ENCODE results near the gene DNAJB14. TPM values are rescaled to one million over a fixed set of nuclear protein-coding genes. Genes with fewer than 3 reads are reported as not detected.

The DNAJB14 gene
- total RNA-seq: 14.5 and 15.1 TPM in 2 replicates

DNA sequence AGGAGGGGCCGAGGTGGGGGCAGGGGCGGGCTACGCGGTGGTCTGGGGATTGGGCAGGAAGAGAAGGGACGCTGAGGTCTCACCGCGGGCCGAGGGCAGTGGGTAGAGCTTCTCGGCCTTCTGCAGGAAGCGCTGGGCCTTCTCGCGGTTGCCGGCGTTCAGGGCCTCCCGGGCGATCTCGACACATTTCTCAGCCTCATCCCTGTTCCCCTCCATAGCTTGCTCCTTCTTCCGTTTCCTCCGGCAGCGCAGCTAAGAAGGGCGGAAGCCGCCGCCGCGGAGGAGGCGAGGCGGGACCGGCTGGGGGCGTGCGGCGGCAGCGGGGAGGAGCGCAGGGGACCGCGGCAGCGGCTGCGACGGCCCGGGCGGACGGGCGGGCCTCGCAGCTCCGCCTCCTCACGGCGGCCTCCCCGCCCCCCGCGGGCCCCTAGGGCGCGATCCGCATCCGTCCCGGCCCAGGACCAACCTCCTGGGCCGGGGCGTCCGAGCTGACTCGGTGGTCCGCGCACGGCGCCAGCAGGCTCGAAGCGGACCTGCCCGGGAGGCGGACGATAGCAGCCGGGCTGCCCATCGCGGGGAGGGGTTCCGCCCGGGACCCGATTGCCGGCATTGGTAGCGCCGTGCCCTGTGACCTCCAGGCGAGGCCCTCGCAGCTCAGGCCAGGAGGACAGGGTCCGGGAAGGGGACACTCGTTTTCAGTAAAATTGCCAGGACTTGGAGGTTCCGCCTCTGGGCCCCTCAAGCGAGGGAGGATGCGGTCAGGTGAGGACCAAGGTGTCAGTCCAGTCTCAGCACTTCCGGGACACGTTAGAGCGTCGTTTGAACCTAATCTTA is at the start of gene DNAJB14:
TSS of gene DNAJB14 (minus strand) at position 263 of the 834 bp plus-strand sequence. CDS start at position 216, 47 bp downstream.
- DNase-seq (ENCODE audit: low read depth): no peak
- TF ChIP-seq, protein P1, sequence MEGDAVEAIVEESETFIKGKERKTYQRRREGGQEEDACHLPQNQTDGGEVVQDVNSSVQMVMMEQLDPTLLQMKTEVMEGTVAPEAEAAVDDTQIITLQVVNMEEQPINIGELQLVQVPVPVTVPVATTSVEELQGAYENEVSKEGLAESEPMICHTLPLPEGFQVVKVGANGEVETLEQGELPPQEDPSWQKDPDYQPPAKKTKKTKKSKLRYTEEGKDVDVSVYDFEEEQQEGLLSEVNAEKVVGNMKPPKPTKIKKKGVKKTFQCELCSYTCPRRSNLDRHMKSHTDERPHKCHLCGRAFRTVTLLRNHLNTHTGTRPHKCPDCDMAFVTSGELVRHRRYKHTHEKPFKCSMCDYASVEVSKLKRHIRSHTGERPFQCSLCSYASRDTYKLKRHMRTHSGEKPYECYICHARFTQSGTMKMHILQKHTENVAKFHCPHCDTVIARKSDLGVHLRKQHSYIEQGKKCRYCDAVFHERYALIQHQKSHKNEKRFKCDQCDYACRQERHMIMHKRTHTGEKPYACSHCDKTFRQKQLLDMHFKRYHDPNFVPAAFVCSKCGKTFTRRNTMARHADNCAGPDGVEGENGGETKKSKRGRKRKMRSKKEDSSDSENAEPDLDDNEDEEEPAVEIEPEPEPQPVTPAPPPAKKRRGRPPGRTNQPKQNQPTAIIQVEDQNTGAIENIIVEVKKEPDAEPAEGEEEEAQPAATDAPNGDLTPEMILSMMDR (conservative IDR thresholded peaks at IDR 0.05; ENCODE audit: low read depth, low read length): no peak
- H3K4me3 ChIP-seq (ENCODE audit: low read depth, low read length): peak within 1 kb of the TSS; percentile 83

- TF ChIP-seq, protein P1 (conservative IDR thresholded peaks at IDR 0.05; ENCODE audit: low read depth, low read length): no peak
- no peak overlapping the region for H3K4me3 ChIP-seq (ENCODE audit: low read depth, low read length)
- no peak for DNase-seq (ENCODE audit: low read depth)
Observed at GRCh38 chr4:99991741-99992140, 45.3 kb upstream of the DNAJB14 start.

DNA sequence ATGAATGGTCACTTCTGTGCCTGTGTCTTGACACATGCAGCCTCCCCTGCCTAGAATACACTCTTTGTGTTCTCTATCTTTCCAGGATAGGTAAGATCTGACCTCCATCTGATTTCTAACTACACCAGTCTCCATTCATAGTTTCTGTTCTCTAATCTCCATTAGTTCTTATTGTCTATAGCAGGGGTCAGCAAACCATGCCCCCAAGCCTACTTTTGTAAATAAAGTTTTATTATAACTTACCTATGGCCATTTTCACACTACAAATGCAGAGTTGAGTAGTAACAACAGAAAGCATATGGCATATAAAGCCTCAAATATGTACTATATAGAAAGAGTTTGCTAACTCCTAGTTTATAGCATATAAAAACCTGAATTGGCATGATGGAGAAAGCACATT is 41.3 kb upstream of the DNAJB14 start:
- H3K4me3 ChIP-seq (ENCODE audit: low read depth, low read length): no peak overlapping the region
- no peak for DNase-seq (ENCODE audit: low read depth)
- TF ChIP-seq, protein P1 (conservative IDR thresholded peaks at IDR 0.05; ENCODE audit: low read depth, low read length): no peak

GRCh38 chr4:99986792-99987191 is 40.4 kb upstream of the DNAJB14 start:
- DNase-seq (ENCODE audit: low read depth): no peak
- no peak overlapping the region for H3K4me3 ChIP-seq (ENCODE audit: low read depth, low read length)

DNA sequence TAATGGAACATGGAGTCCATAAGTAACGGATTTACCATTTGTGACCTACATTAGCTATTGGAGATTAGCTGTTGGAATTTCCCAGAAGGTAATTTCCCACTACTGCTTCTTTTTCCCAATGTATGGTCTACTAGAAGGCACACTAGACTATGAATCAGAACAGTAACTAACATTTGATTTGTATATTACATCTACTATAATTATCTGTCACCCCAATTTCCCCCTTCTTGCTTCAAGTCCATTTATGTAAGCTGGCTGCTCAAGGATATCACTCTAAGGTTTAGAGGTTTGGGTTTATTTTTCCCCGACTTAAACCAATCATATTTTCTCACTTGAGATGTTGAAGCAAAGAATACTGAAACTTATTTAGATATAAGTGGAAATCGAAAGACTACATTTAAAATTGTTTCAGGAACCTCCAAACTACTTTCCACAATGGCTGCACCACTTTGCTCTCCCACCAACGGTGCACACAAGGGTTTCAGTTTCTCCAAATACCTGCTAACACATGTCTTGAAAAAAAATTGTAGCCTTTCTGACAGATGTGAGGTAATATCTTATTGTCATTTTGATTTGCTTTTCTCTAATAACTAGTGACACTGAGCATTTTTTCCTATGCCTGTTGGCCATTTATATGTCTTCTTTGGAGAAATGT is 37.0 kb upstream of the DNAJB14 start:
- no peak for DNase-seq (ENCODE audit: low read depth)
- no peak overlapping the region for H3K4me3 ChIP-seq (ENCODE audit: low read depth, low read length)
- TF ChIP-seq, protein P1 (conservative IDR thresholded peaks at IDR 0.05; ENCODE audit: low read depth, low read length): no peak

More at GRCh38 chr4:99986792-99987191, 40.4 kb upstream of the DNAJB14 start:
- TF ChIP-seq, protein P1 (conservative IDR thresholded peaks at IDR 0.05; ENCODE audit: low read depth, low read length): no peak

DNA sequence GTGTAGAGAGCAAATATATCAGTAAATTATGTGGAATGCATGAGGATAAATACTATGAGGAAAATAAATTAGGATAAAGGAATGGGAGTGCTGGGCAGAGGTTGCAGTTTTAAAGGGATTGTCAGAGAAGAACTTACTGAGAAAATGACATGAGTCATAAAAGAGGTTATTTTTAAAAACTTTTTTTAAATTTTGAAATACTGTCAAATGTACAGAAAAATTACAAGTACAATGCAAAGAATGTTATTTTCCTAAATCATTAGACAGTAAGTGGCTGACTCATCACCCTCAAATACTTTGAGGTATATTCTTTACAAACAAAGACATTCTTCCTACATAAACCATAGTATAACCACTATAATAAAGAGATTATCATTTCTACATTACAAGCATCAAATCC is 33.5 kb upstream of the DNAJB14 start:
- H3K4me3 ChIP-seq (ENCODE audit: low read depth, low read length): no peak overlapping the region
- TF ChIP-seq, protein P1 (conservative IDR thresholded peaks at IDR 0.05; ENCODE audit: low read depth, low read length): no peak
- no peak for DNase-seq (ENCODE audit: low read depth)

Data from epithelial cell of proximal tubule (primary cell).